ENCODE data around the gene CDH3. TPM values are rescaled to one million over a fixed set of nuclear protein-coding genes. Genes with fewer than 3 reads are reported as not detected.
"Not testable (repeated sequence)": the region's sequence is repeated elsewhere in the genome, so short reads cannot be mapped to it uniquely, and the experiment has no call there.

Gene CDH3
- polyA plus RNA-seq, 1 experiment, result not detected

DNA sequence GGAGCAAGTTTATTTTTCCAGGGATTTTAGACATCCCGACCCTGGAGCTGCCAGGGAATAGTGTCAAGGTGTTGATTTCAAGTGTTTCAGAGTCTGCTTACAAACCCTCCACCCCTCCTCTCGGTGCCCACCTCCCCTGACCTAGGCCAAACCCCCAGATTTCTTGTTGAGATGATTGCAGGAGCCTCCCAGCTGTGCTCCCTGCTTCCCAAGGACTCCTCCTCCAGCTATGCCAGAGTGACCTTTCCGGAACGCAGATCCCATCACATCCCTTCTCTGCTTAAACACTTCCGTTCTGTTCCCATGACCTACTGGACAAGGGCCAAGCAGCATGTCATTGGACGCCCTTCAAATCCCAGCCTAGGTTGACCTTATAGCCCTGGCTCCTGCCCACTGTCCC lies 68.3 kb downstream of the CDH3 start:
- ChIA-PET POLR2A (no interaction called here), CTCF (no interaction called here)
- Histone ChIP-seq H3K9me3 (ENCODE audit: control insufficient read depth, insufficient read depth, low read length) (no peaks in the 10 kb centered on the region; the same call in 1 of the 2 replicates), H3K27me3 (ENCODE audit: control insufficient read depth, insufficient read depth, low read length) (peaks cover 6% of the 10 kb centered on the region), H3K27ac (ENCODE audit: low read depth, low read length) (no peak overlapping the region), H3K4me3 (ENCODE audit: low read depth, low read length) (no peak overlapping the region)
- DNase-seq (ENCODE audit: low read depth, low spot score), result no peak
- TF ChIP-seq, protein P1, sequence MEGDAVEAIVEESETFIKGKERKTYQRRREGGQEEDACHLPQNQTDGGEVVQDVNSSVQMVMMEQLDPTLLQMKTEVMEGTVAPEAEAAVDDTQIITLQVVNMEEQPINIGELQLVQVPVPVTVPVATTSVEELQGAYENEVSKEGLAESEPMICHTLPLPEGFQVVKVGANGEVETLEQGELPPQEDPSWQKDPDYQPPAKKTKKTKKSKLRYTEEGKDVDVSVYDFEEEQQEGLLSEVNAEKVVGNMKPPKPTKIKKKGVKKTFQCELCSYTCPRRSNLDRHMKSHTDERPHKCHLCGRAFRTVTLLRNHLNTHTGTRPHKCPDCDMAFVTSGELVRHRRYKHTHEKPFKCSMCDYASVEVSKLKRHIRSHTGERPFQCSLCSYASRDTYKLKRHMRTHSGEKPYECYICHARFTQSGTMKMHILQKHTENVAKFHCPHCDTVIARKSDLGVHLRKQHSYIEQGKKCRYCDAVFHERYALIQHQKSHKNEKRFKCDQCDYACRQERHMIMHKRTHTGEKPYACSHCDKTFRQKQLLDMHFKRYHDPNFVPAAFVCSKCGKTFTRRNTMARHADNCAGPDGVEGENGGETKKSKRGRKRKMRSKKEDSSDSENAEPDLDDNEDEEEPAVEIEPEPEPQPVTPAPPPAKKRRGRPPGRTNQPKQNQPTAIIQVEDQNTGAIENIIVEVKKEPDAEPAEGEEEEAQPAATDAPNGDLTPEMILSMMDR (IDR thresholded peaks at IDR 0.05; ENCODE audit: low read depth, low read length), result no peak

DNA sequence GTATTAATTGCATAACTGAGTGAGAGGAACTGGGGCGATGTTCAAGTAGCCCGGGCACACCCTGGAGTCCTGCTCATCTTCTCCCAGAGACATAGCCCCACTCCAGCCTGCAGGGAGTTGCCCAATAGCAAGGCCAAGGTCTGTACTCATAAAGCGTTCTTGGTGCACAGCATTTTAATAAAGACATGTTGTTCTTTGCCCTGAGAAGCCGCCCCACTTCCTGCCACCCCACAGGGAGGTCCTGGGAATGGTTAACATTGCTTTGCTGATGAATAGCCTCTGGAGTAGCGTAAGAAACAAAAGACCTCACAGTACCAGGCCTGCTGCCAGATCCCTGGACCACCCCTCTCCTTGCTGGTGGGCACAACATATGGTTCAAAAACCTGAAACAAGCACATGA lies 70.4 kb downstream of the CDH3 start:
- CTCF ChIA-PET, result no interaction called here
- no peak for DNase-seq (ENCODE audit: low read depth, low spot score)
- POLR2A ChIA-PET, result no interaction called here
- Histone ChIP-seq H3K27ac (ENCODE audit: low read depth, low read length) (no peak overlapping the region), H3K27me3 (ENCODE audit: control insufficient read depth, insufficient read depth, low read length) (peaks cover 6% of the 10 kb centered on the region), H3K4me3 (ENCODE audit: low read depth, low read length) (no peak overlapping the region), H3K9me3 (ENCODE audit: control insufficient read depth, insufficient read depth, low read length) (no peaks in the 10 kb centered on the region)
- TF ChIP-seq, protein P1 (IDR thresholded peaks at IDR 0.05; ENCODE audit: low read depth, low read length), result no peak

DNA sequence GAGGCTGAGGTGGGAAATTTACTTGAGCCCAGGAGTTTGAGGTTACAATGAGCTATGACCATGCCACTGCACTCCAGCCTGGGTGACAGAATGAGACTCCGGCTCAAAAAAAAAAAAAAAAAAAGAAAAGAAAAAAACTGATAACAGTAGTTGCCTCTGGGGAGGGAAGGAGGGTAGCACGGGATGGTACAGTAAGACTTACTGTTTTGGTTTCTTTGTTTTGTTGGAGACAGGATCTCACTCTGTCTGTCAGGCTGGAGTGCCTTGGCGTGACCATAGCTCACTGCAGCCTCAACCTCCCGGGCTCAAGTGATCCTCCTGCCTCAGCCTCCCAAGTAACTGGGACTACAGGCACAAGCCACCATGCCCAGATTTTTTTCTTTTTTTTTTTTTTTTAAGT lies 71.4 kb downstream of the CDH3 start:
- H3K9me3 ChIP-seq (ENCODE audit: control insufficient read depth, insufficient read depth, low read length); H3K27me3 ChIP-seq (ENCODE audit: control insufficient read depth, insufficient read depth, low read length); H3K4me3 ChIP-seq (ENCODE audit: low read depth, low read length); POLR2A ChIA-PET; H3K27ac ChIP-seq (ENCODE audit: low read depth, low read length); DNase-seq (ENCODE audit: low read depth, low spot score): not testable (repeated sequence)
- CTCF ChIA-PET, result interaction anchor here (0.6 to 0.7 kb wide), 3 partner anchors 9 to 355 kb away, joined by 3 to 8 read pairs (median 3); no protein-coding TSS in a partner anchor

DNA sequence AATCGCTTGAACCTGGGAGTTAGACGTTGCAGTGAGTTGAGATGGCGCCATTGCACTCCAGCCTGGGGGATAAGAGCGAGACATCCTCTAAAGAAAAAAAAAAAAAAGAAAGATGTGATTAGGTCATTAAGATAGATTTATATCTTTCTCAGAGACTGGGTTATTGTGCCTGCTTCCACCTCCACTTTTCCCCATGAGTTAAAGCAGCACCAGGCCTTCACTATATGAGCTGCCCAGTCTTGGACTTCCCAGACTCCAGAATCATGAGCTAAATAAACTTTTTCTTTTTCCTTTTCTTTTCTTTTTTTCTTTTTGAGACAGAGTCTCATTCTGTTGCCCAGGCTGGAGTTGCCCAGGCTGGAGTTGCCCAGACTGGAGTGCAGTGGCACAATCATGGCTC lies 72.6 kb downstream of the CDH3 start:
- Histone ChIP-seq H3K27ac (ENCODE audit: low read depth, low read length) (no peak overlapping the region), H3K27me3 (ENCODE audit: control insufficient read depth, insufficient read depth, low read length) (no peaks in the 10 kb centered on the region), H3K4me3 (ENCODE audit: low read depth, low read length) (no peak overlapping the region), H3K9me3 (ENCODE audit: control insufficient read depth, insufficient read depth, low read length) (no peaks in the 10 kb centered on the region)
- ChIA-PET POLR2A (interaction anchor here (0.7 kb wide), 1 partner anchor 66 kb away, joined by 3 read pairs; no protein-coding TSS in a partner anchor), CTCF (no interaction called here)
- TF ChIP-seq, protein P1 (IDR thresholded peaks at IDR 0.05; ENCODE audit: low read depth, low read length), result no peak
- no peak for DNase-seq (ENCODE audit: low read depth, low spot score)

DNA sequence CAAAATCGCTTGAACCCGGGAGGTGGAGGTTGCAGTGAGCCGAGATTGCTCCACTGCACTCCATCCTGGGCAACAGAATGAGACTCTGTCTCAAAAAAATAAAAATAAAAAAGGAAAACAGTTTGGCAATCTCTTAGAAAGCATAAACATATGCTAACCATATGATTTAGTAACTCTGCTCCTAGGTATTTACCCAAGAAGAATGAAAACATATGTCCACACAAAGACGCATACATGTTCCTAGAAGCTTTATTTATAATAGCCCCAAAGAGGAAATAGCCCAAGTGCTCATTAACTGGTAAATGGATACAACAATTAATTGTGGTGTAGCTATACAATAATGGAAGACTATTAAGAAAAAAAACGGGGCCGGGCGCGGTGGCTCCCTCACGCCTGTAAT lies 73.5 kb downstream of the CDH3 start:
- no peak overlapping the region for H3K4me3 ChIP-seq (ENCODE audit: low read depth, low read length)
- TF ChIP-seq, protein P1 (IDR thresholded peaks at IDR 0.05; ENCODE audit: low read depth, low read length), result no peak
- no peaks in the 10 kb centered on the region for H3K9me3 ChIP-seq (ENCODE audit: control insufficient read depth, insufficient read depth, low read length)
- CTCF ChIA-PET, result no interaction called here
- H3K27me3 ChIP-seq (ENCODE audit: control insufficient read depth, insufficient read depth, low read length), result no peaks in the 10 kb centered on the region
- no peak for DNase-seq (ENCODE audit: low read depth, low spot score)
- POLR2A ChIA-PET, result no interaction called here
- no peak overlapping the region for H3K27ac ChIP-seq (ENCODE audit: low read depth, low read length)

DNA sequence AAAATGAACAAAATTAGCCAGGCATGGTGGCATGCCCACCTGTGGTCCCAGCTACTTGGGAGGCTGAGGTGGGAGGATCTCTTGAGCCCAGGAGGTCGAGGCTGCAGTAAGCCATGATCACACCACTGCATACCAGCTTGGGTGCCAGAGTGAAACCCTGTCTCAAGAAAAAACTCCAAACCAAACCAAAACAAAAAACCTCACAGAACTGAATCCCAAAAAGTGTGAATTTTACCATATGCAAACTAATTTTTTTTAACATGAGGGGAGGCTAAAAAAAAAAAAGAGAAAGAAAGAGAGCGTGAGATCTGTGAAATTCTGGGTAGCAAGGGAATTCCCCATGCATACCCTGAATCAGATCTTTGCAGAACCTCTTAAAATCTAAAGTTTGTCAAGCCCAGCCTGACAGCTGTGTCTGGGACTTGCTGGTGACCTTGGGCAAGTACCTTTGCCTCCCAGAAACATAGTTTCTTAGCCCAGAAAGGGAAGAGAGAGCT lies 74.9 kb downstream of the CDH3 start:
- Histone ChIP-seq H3K27ac (ENCODE audit: low read depth, low read length) (no peak overlapping the region), H3K27me3 (ENCODE audit: control insufficient read depth, insufficient read depth, low read length) (no peaks in the 10 kb centered on the region), H3K4me3 (ENCODE audit: low read depth, low read length) (no peak overlapping the region), H3K9me3 (ENCODE audit: control insufficient read depth, insufficient read depth, low read length) (no peaks in the 10 kb centered on the region)
- TF ChIP-seq, protein P1 (IDR thresholded peaks at IDR 0.05; ENCODE audit: low read depth, low read length), result no peak
- CTCF ChIA-PET, result no interaction called here
- DNase-seq (ENCODE audit: low read depth, low spot score), result no peak
- POLR2A ChIA-PET, result no interaction called here
